GM19238 (cell line): Measurements from ENCODE around the gene RANBP1.

Source experiments
- DNase-seq: peaks from one replicate; pipeline ENCODE4 v3.0.0; 2011; ENCODE audit warnings: low spot score; ENCODE audit not compliant: insufficient read length

Gene RANBP1

GRCh38 chr22:20169253-20169822, 53.4 kb downstream of the RANBP1 start:
- DNase-seq, result no peak

GRCh38 chr22:20170170-20170569, 54.3 kb downstream of the RANBP1 start:
- DNase-seq, result no peak

- no peak for DNase-seq
Observed at GRCh38 chr22:20171288-20172140, 55.6 kb downstream of the RANBP1 start.

DNA sequence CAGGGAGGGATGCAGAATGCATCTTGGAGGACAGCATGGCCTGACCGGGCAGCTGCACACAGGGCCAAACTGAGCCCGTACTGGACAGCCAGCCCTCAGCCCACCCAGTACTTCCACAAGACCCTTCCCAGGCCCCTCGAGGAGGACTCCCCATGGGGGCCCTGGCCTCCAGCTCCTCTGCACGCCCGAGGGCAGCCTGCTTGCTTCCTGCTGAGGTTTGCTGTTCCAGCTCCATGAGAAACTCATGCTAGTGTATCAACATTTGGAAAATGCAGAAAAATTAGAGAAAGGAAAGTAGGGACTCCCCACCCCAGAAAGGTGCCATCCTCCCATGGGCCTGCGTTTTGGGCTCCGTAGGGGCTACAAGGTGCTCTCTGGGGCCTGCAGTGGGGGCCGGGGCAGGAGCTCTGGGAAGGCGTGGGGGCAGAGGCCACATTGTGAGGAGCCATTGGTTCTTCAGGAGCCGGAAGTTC, 56.3 kb downstream of the RANBP1 start:
- no peak for DNase-seq

- no peak for DNase-seq
Observed at GRCh38 chr22:20173246-20173645, 57.3 kb downstream of the RANBP1 start.

- no peak for DNase-seq
Observed at GRCh38 chr22:20173772-20174171, 57.9 kb downstream of the RANBP1 start.

DNA sequence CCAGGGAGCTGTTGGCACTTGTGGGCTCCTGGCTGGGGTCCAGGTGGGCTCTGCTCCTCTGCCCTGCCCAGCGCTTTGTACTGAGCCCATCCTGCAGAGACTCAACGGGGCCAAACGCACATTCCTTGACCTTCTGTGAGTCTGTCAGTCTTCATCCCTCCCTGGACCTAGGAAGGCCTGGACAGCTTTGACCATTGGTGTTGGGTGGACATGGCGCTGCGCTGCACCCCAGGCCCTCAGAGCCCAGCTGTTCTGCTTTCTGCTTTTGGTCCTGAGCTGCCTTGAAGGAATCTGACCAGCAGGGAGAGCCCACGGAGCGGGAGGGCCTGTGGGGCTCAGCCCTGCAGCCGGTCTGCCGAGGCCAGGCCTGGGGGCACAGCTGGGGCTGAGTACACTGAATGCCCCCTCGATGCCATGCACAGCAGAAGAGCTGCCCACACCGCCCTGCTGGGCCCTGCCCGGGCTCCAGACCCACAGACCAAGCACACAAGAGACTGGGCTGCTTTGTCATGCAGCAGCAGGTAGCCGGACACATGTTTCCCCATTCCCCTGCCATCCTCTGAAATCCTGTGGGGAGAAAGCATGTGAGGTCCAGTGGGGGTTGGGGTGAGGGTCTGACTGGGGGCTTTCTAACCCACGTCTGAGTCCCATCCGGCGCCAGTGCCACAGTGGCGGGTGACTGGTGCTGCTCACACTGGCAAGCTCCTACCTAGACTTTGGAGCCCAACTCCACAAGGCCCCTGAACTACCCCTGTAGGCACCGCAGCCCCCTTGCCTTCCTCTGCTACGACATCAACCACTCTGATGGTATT, 59.1 kb downstream of the RANBP1 start:
- no peak for DNase-seq

DNA sequence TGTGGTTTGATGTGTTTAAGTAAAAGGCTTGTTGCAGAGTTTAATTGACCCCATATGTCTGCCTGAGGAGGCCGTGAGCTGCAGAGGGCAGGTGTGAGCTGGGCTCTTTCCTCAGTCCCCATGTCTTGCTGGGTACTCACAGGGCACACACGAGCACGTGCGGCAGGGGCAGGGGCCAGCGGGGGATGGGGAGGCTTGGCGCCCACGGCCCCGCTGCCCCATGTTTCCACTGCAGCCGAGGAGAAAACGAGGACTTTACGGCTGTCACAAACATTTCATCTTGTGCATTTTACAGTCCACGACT, 59.6 kb downstream of the RANBP1 start:
- DNase-seq, result no peak

GRCh38 chr22:20176421-20177085, 60.6 kb downstream of the RANBP1 start:
- DNase-seq, result no peak
